HG03575 (cell line): ENCODE results near the gene ANKRD11.

Source experiments
- ATAC-seq: cut with Tn5 transposase; IDR thresholded peaks from one replicate; pipeline ENCODE4 v1.9.1; 2021; ENCODE audit not compliant: unreplicated experiment, insufficient number of reproducible peaks, low FRiP score; ENCODE audit errors: extremely low read depth

The ANKRD11 gene

GRCh38 chr16:89377453-89377848 is 112.9 kb downstream of the ANKRD11 start:
- no peak for ATAC-seq

- no peak for ATAC-seq
These were observed 113.4 kb downstream of the ANKRD11 start for GRCh38 chr16:89376812-89377452.

GRCh38 chr16:89375686-89376085 is 114.7 kb downstream of the ANKRD11 start:
- ATAC-seq: no peak

- no peak for ATAC-seq
These were observed 115.3 kb downstream of the ANKRD11 start for GRCh38 chr16:89375021-89375420.

- no peak for ATAC-seq
These were observed 115.9 kb downstream of the ANKRD11 start for GRCh38 chr16:89374393-89374960.

GRCh38 chr16:89373355-89374110 is 116.8 kb downstream of the ANKRD11 start:
- ATAC-seq: no peak

GRCh38 chr16:89371968-89372634 is 118.3 kb downstream of the ANKRD11 start:
- ATAC-seq: no peak

- no peak for ATAC-seq
These were observed 119.0 kb downstream of the ANKRD11 start for GRCh38 chr16:89371386-89371785.

GRCh38 chr16:89370601-89371000 is 119.8 kb downstream of the ANKRD11 start:
- no peak for ATAC-seq

GRCh38 chr16:89370081-89370511 is 120.3 kb downstream of the ANKRD11 start:
- ATAC-seq: no peak

- no peak for ATAC-seq
These were observed 121.0 kb downstream of the ANKRD11 start for GRCh38 chr16:89369266-89369895.

GRCh38 chr16:89368604-89369249 is 121.6 kb downstream of the ANKRD11 start:
- no peak for ATAC-seq

GRCh38 chr16:89367538-89367915 is 122.8 kb downstream of the ANKRD11 start:
- no peak for ATAC-seq

- ATAC-seq: no peak
These were observed 123.5 kb downstream of the ANKRD11 start for GRCh38 chr16:89366561-89367537.

GRCh38 chr16:89365996-89366395 is 124.4 kb downstream of the ANKRD11 start:
- ATAC-seq: no peak

- no peak for ATAC-seq
These were observed 125.3 kb downstream of the ANKRD11 start for GRCh38 chr16:89365044-89365467.

- no peak for ATAC-seq
These were observed 125.8 kb downstream of the ANKRD11 start for GRCh38 chr16:89364606-89365005.
